Mesothelial cell of epicardium (in vitro differentiated cells): ENCODE measurements around the gene CCDC6. TPM values are rescaled to one million over a fixed set of nuclear protein-coding genes. Genes with fewer than 3 reads are reported as not detected.

Experiments used
- DNase-seq, 2 experiments: peaks; one replicate each; pipeline ENCODE4 v3.0.0; 2021; ENCODE audit warnings: low spot score in 2 of 2; ENCODE audit not compliant: unreplicated experiment in 2 of 2
- H3K27ac Mint-ChIP-seq: 2 replicates; pipeline ENCODE4 v1.8.0; 2021; ENCODE audit warnings: mixed read lengths
- H3K27me3 Mint-ChIP-seq: 2 replicates; pipeline ENCODE4 v1.8.0; 2021; ENCODE audit warnings: low read depth, mixed read lengths
- H3K36me3 Mint-ChIP-seq: 2 replicates; pipeline ENCODE4 v1.8.0; 2021; ENCODE audit warnings: mixed read lengths
- H3K4me1 Mint-ChIP-seq: 2 replicates; pipeline ENCODE4 v1.8.0; 2021; ENCODE audit warnings: mixed read lengths
- H3K4me3 Mint-ChIP-seq: 2 replicates; pipeline ENCODE4 v1.8.0; 2021; ENCODE audit warnings: mild to moderate bottlenecking, moderate library complexity, mixed read lengths
- H3K9me3 Mint-ChIP-seq: 2 replicates; pipeline ENCODE4 v1.8.0; 2021; ENCODE audit warnings: mixed read lengths
- CTCF ChIP-seq: fragments of 200-600 bp; sonication (generic); IDR thresholded peaks from one replicate; pipeline ENCODE4 v1.5.0; 2021; ENCODE audit warnings: antibody characterized with exemption; ENCODE audit not compliant: unreplicated experiment
- total RNA-seq: library from RNA; stranded (reverse); gene quantifications from 3 replicates; pipeline ENCODE4 v1.2.1, GENCODE V29; 2021

The CCDC6 gene
- total RNA-seq, 1 donor from 2014 or later = 50.5 TPM

- H3K27ac Mint-ChIP-seq = no peak overlapping the region
- H3K9me3 Mint-ChIP-seq = no peaks in the 10 kb centered on the region
- no peak for DNase-seq
- H3K36me3 Mint-ChIP-seq = peaks cover 18% of the 10 kb centered on the region
- TF ChIP-seq CTCF = no peak
- H3K27me3 Mint-ChIP-seq = no peaks in the 10 kb centered on the region
- H3K4me3 Mint-ChIP-seq = no peak overlapping the region
- H3K4me1 Mint-ChIP-seq = peaks cover 4% of the 10 kb centered on the region
Measured at GRCh38 chr10:59833810-59834209, 72.5 kb downstream of the CCDC6 start.

- no peak for DNase-seq
- H3K36me3 Mint-ChIP-seq = peaks cover 19% of the 10 kb centered on the region
- no peak overlapping the region for H3K27ac Mint-ChIP-seq
- H3K9me3 Mint-ChIP-seq = no peaks in the 10 kb centered on the region
- TF ChIP-seq CTCF = no peak
- H3K27me3 Mint-ChIP-seq = no peaks in the 10 kb centered on the region
- H3K4me3 Mint-ChIP-seq = no peak overlapping the region
- H3K4me1 Mint-ChIP-seq = peaks cover 4% of the 10 kb centered on the region
Measured at GRCh38 chr10:59832506-59832905, 73.8 kb downstream of the CCDC6 start.

GRCh38 chr10:59831658-59832503 lies 74.5 kb downstream of the CCDC6 start:
- Mint-ChIP-seq H3K27ac (no peak overlapping the region), H3K4me3 (no peak overlapping the region), H3K36me3 (peaks cover 19% of the 10 kb centered on the region), H3K9me3 (no peaks in the 10 kb centered on the region), H3K27me3 (no peaks in the 10 kb centered on the region), H3K4me1 (peaks cover 2% of the 10 kb centered on the region)
- no peak for DNase-seq
- no peak for TF ChIP-seq CTCF

- H3K36me3 Mint-ChIP-seq = peaks cover 19% of the 10 kb centered on the region
- peak overlapping the region; percentile 49 for H3K27ac Mint-ChIP-seq
- no peaks in the 10 kb centered on the region for H3K9me3 Mint-ChIP-seq
- DNase-seq = no peak
- TF ChIP-seq CTCF = peak; percentile 67
- no peak overlapping the region for H3K4me3 Mint-ChIP-seq
- peaks cover 1% of the 10 kb centered on the region for H3K4me1 Mint-ChIP-seq
- no peaks in the 10 kb centered on the region for H3K27me3 Mint-ChIP-seq
Measured at GRCh38 chr10:59830601-59831259, 75.6 kb downstream of the CCDC6 start.

GRCh38 chr10:59829601-59830000 lies 76.8 kb downstream of the CCDC6 start:
- no peak overlapping the region for H3K27ac Mint-ChIP-seq

More at GRCh38 chr10:59829601-59830000, 76.8 kb downstream of the CCDC6 start:
- H3K36me3 Mint-ChIP-seq = peaks cover 26% of the 10 kb centered on the region
- no peak for DNase-seq
- H3K9me3 Mint-ChIP-seq = no peaks in the 10 kb centered on the region
- H3K27me3 Mint-ChIP-seq = no peaks in the 10 kb centered on the region
- no peaks in the 10 kb centered on the region for H3K4me1 Mint-ChIP-seq
- H3K4me3 Mint-ChIP-seq = no peak overlapping the region
- no peak for TF ChIP-seq CTCF
